K562 (cell line): ENCODE measurements around the gene AGPAT1. TPM values are rescaled to one million over a fixed set of nuclear protein-coding genes. Genes with fewer than 3 reads are reported as not detected.

Source experiments
- ATF7 ChIP-seq: fragments of 450-650 bp; IDR thresholded peaks from 2 replicates; pipeline ENCODE4 v1.7.1; 2014; ENCODE audit warnings: mild to moderate bottlenecking, moderate library complexity
- C11orf30 ChIP-seq: fragments of 450-650 bp; IDR thresholded peaks from 2 replicates; pipeline ENCODE4 v1.6.1; 2016; ENCODE audit warnings: low read depth, mild to moderate bottlenecking
- CBX5 ChIP-seq: IDR thresholded peaks from 2 replicates; pipeline ENCODE4 v1.6.1; 2014; ENCODE audit warnings: low read depth, borderline replicate concordance
- E2F5 ChIP-seq: sonication (generic); formaldehyde crosslinking; IDR thresholded peaks from 2 replicates; pipeline ENCODE4 v1.8.0; 2022; ENCODE audit warnings: mild to moderate bottlenecking, missing genetic modification reagents
- E4F1 ChIP-seq: fragments of 250-450 bp; sonication (Bioruptor Pico); IDR thresholded peaks from 2 replicates; pipeline ENCODE4 v1.5.0; 2021; ENCODE audit warnings: mild to moderate bottlenecking, borderline replicate concordance
- ETV1 ChIP-seq: fragments of 450-650 bp; conservative IDR thresholded peaks from 2 replicates; pipeline ENCODE4 v1.6.1; 2016; ENCODE audit warnings: missing genetic modification characterization, control low read depth, low read depth, missing compliant biosample characterization
- GTF2A2 ChIP-seq: IDR thresholded peaks from 2 replicates; pipeline ENCODE4 v1.6.1; 2016; ENCODE audit warnings: mild to moderate bottlenecking, missing genetic modification characterization, missing compliant biosample characterization
- HOXB6 ChIP-seq: fragments of 250-450 bp; sonication (Bioruptor Pico); IDR thresholded peaks from 2 replicates; pipeline ENCODE4 v1.5.1; 2022; ENCODE audit warnings: mild to moderate bottlenecking, borderline replicate concordance
- NCOA1 ChIP-seq: fragments of 450-650 bp; IDR thresholded peaks from 2 replicates; pipeline ENCODE4 v1.6.1; 2016; ENCODE audit warnings: low read depth
- PHF8 ChIP-seq: fragments of 200-600 bp; sonication (generic); IDR thresholded peaks from 2 replicates; pipeline ENCODE4 v1.6.1; 2012; ENCODE audit warnings: mixed run types, mild to moderate bottlenecking, inconsistent platforms, low read length, moderate library complexity, borderline replicate concordance
- RBM17 ChIP-seq: fragments of 200-400 bp; formaldehyde crosslinking; IDR thresholded peaks from 2 replicates; pipeline ENCODE4 v1.6.1; 2017; ENCODE audit warnings: low read depth, mild to moderate bottlenecking, low read length, borderline replicate concordance
- RREB1 ChIP-seq: fragments of 250-450 bp; sonication (Bioruptor Pico); IDR thresholded peaks from 2 replicates; pipeline ENCODE4 v1.4.0; 2020
- SIX5 ChIP-seq, 2 experiments: IDR thresholded peaks; 2 replicates each; pipeline ENCODE4 v1.6.1; 2011; ENCODE audit warnings: low read length in 2 of 2, borderline replicate concordance in 1 of 2, low read depth in 1 of 2, mild to moderate bottlenecking in 1 of 2, moderate library complexity in 1 of 2; ENCODE audit not compliant: insufficient read depth in 1 of 2
- TCF15 ChIP-seq: fragments of 250-450 bp; sonication (Bioruptor Pico); IDR thresholded peaks from 2 replicates; pipeline ENCODE4 v1.8.0; 2022; ENCODE audit warnings: moderate library complexity, mild to moderate bottlenecking, inconsistent platforms
- ZNF143 ChIP-seq: sonication (generic); formaldehyde crosslinking; IDR thresholded peaks from 2 replicates; pipeline ENCODE4 v1.9.0; 2022; ENCODE audit warnings: mild to moderate bottlenecking, missing genetic modification reagents
- ZNF239 ChIP-seq: fragments of 250-450 bp; sonication (Bioruptor Pico); IDR thresholded peaks from 2 replicates; pipeline ENCODE4 v1.4.0; 2020; ENCODE audit warnings: mild to moderate bottlenecking
- polyA plus RNA-seq, 8 experiments: library from polyadenylated mRNA; depleted of rRNA in 4 of 8; stranded (reverse) in 5 of 8; unstranded in 3 of 8; fragments of >200 nt; fragmentation: Nextera tagmentation in 2 of 8; fragmentation: Illumina TruSeq in 1 of 8; extraction: Ambion mirVana in 2 of 8; extraction: Trizol in 1 of 8; gene quantifications; 2 replicates each; pipeline versions ENCODE4 v1.2.1 to v1.2.3, GENCODE V29; 2011 to 2014; ENCODE audit warnings: inconsistent platforms in 1 of 8, missing spikeins in 1 of 8
- total RNA-seq, 7 experiments: library from RNA; depleted of rRNA in 6 of 7; stranded (reverse); fragments of >200 nt in 6 of 7; fragmentation: Illumina TruSeq in 2 of 7; extraction: Trizol in 2 of 7; gene quantifications; 2 replicates each; pipeline versions ENCODE4 v1.2.1 to v1.2.3, GENCODE V29; 2011 to 2021; ENCODE audit warnings: low replicate concordance in 1 of 7

The AGPAT1 gene
- total and polyA plus RNA-seq, 9 of the 15 experiments (the other 6 are each of a cell fraction or from before 2014, with no cell fraction given) = 37.9 to 176 (median 69.4) TPM

- no peak for TF ChIP-seq E4F1 (CRISPR knock-in tag)
- TF ChIP-seq NCOA1 = peak; percentile 25
- TF ChIP-seq HOXB6 = no peak
- TF ChIP-seq E2F5 (CRISPR knock-in tag) = peak; percentile 63; the same call in 1 of the 2 replicates
- TF ChIP-seq ZNF143 (CRISPR knock-in tag) = no peak
- 0 out of 2 replicates have a peak, but pooled peaks have one; percentile 15 for TF ChIP-seq RREB1 (CRISPR knock-in tag)
- peak; percentile 99 for TF ChIP-seq ATF7
- TF ChIP-seq TCF15 = no peak
- TF ChIP-seq ZNF239 (CRISPR knock-in tag) = no peak; the same call in 1 of the 2 replicates
- TF ChIP-seq CBX5 = no peak
- peak; percentile 59; the same call in 1 of the 2 replicates for TF ChIP-seq PHF8
- no peak for TF ChIP-seq RBM17
- TF ChIP-seq C11orf30 = peak; percentile 90
- no peak for TF ChIP-seq GTF2A2
- TF ChIP-seq SIX5 (IDR thresholded peaks at IDR 0.05; ENCODE audit: borderline replicate concordance in 1 of 2, insufficient read depth in 1 of 2, low read depth in 1 of 2, low read length in 2 of 2) = peak; percentile 7 to 27; a peak in 2 of 4 replicates
- TF ChIP-seq ETV1 (tag) = peak; percentile 92
Observed at GRCh38 chr6:32153564-32154513, 22.0 kb downstream of the AGPAT1 start, which contains the start of gene PPT2 (continued).
